ENCODE results near the gene DCDC2B.
"Not testable (repeated sequence)": the region's sequence is repeated elsewhere in the genome, so short reads cannot be mapped to it uniquely, and the experiment has no call there.

Gene DCDC2B

GRCh38 chr1:32242341-32242851 is 33.5 kb downstream of the DCDC2B start:
- no peak overlapping the region for H2AFZ ChIP-seq (ENCODE audit: low read depth, low read length)
- H3K27me3 ChIP-seq (ENCODE audit: insufficient read depth, low read length), result no peaks in the 10 kb centered on the region
- no peaks in the 10 kb centered on the region for H3K4me1 ChIP-seq (ENCODE audit: insufficient read depth, low read length)
- H3K9me3 ChIP-seq (ENCODE audit: low read length), result no peaks in the 10 kb centered on the region
- H3K4me3 ChIP-seq (ENCODE audit: low read length), result no peak overlapping the region
- H3K36me3 ChIP-seq (ENCODE audit: insufficient read depth, low read length), result no peaks in the 10 kb centered on the region

- Histone ChIP-seq H3K4me1 (ENCODE audit: insufficient read depth, low read length) (peaks cover 13% of the 10 kb centered on the region), H3K4me3 (ENCODE audit: low read length) (no peak within 1 kb of the TSS), H3K9me3 (ENCODE audit: low read length) (no peaks in the 10 kb centered on the region), H3K27me3 (ENCODE audit: insufficient read depth, low read length) (no peaks in the 10 kb centered on the region), H3K36me3 (ENCODE audit: insufficient read depth, low read length) (no peaks in the 10 kb centered on the region), H2AFZ (ENCODE audit: low read depth, low read length) (no peak within 1 kb of the TSS)
Observed at GRCh38 chr1:32246888-32247273, 38.0 kb downstream of the DCDC2B start, which contains the start of gene FAM167B. TSS of gene FAM167B (plus strand) at chr1:32247222. CDS start at chr1:32247422, 200 bp downstream.

- H3K9me3 ChIP-seq (ENCODE audit: low read length), result no peaks in the 10 kb centered on the region
- H3K27me3 ChIP-seq (ENCODE audit: insufficient read depth, low read length), result no peaks in the 10 kb centered on the region
- no peak overlapping the region for H3K4me3 ChIP-seq (ENCODE audit: low read length)
- no peak overlapping the region for H2AFZ ChIP-seq (ENCODE audit: low read depth, low read length)
- peaks cover 13% of the 10 kb centered on the region for H3K4me1 ChIP-seq (ENCODE audit: insufficient read depth, low read length)
- H3K36me3 ChIP-seq (ENCODE audit: insufficient read depth, low read length), result no peaks in the 10 kb centered on the region
Observed at GRCh38 chr1:32247452-32247851, 38.6 kb downstream of the DCDC2B start.

- Histone ChIP-seq H2AFZ (ENCODE audit: low read depth, low read length) (no peak overlapping the region), H3K27me3 (ENCODE audit: insufficient read depth, low read length) (no peaks in the 10 kb centered on the region), H3K4me1 (ENCODE audit: insufficient read depth, low read length) (peaks cover 13% of the 10 kb centered on the region), H3K4me3 (ENCODE audit: low read length) (no peak overlapping the region), H3K36me3 (ENCODE audit: insufficient read depth, low read length) (no peaks in the 10 kb centered on the region), H3K9me3 (ENCODE audit: low read length) (no peaks in the 10 kb centered on the region)
Observed at GRCh38 chr1:32247983-32248889, 39.3 kb downstream of the DCDC2B start.

- Histone ChIP-seq H3K9me3 (ENCODE audit: low read length) (no peaks in the 10 kb centered on the region), H3K27me3 (ENCODE audit: insufficient read depth, low read length) (no peaks in the 10 kb centered on the region), H2AFZ (ENCODE audit: low read depth, low read length) (peak overlapping the region; percentile 66), H3K4me3 (ENCODE audit: low read length) (peak overlapping the region; percentile 22), H3K4me1 (ENCODE audit: insufficient read depth, low read length) (peaks cover 13% of the 10 kb centered on the region), H3K36me3 (ENCODE audit: insufficient read depth, low read length) (no peaks in the 10 kb centered on the region)
Observed at GRCh38 chr1:32249831-32250525, 41.1 kb downstream of the DCDC2B start.

- H2AFZ ChIP-seq (ENCODE audit: low read depth, low read length), result peak within 1 kb of the TSS; percentile 66
- no peaks in the 10 kb centered on the region for H3K9me3 ChIP-seq (ENCODE audit: low read length)
- H3K36me3 ChIP-seq (ENCODE audit: insufficient read depth, low read length), result no peaks in the 10 kb centered on the region
- H3K27me3 ChIP-seq (ENCODE audit: insufficient read depth, low read length), result no peaks in the 10 kb centered on the region
- H3K4me3 ChIP-seq (ENCODE audit: low read length), result no peak within 1 kb of the TSS
- H3K4me1 ChIP-seq (ENCODE audit: insufficient read depth, low read length), result peaks cover 13% of the 10 kb centered on the region
Observed at GRCh38 chr1:32250893-32251716, 42.2 kb downstream of the DCDC2B start, which contains the start of gene LCK. TSS of gene LCK (plus strand) at chr1:32251265. CDS start at chr1:32274330, 23,065 bp downstream.

- no peaks in the 10 kb centered on the region for H3K9me3 ChIP-seq (ENCODE audit: low read length)
- H3K27me3 ChIP-seq (ENCODE audit: insufficient read depth, low read length), result no peaks in the 10 kb centered on the region
- no peak overlapping the region for H3K4me3 ChIP-seq (ENCODE audit: low read length)
- no peak overlapping the region for H2AFZ ChIP-seq (ENCODE audit: low read depth, low read length)
- peaks cover 5% of the 10 kb centered on the region for H3K4me1 ChIP-seq (ENCODE audit: insufficient read depth, low read length)
- no peaks in the 10 kb centered on the region for H3K36me3 ChIP-seq (ENCODE audit: insufficient read depth, low read length)
Observed at GRCh38 chr1:32255072-32256071, 46.5 kb downstream of the DCDC2B start.

GRCh38 chr1:32256473-32257226 is 47.8 kb downstream of the DCDC2B start:
- no peaks in the 10 kb centered on the region for H3K9me3 ChIP-seq (ENCODE audit: low read length)
- no peak overlapping the region for H3K4me3 ChIP-seq (ENCODE audit: low read length)
- no peaks in the 10 kb centered on the region for H3K27me3 ChIP-seq (ENCODE audit: insufficient read depth, low read length)
- no peak overlapping the region for H2AFZ ChIP-seq (ENCODE audit: low read depth, low read length)
- no peaks in the 10 kb centered on the region for H3K36me3 ChIP-seq (ENCODE audit: insufficient read depth, low read length)
- H3K4me1 ChIP-seq (ENCODE audit: insufficient read depth, low read length), result no peaks in the 10 kb centered on the region

GRCh38 chr1:32257227-32257508 is 48.3 kb downstream of the DCDC2B start:
- H3K4me1 ChIP-seq (ENCODE audit: insufficient read depth, low read length), result no peaks in the 10 kb centered on the region
- no peak overlapping the region for H2AFZ ChIP-seq (ENCODE audit: low read depth, low read length)
- H3K9me3 ChIP-seq (ENCODE audit: low read length), result no peaks in the 10 kb centered on the region
- H3K27me3 ChIP-seq (ENCODE audit: insufficient read depth, low read length), result no peaks in the 10 kb centered on the region
- no peak overlapping the region for H3K4me3 ChIP-seq (ENCODE audit: low read length)
- no peaks in the 10 kb centered on the region for H3K36me3 ChIP-seq (ENCODE audit: insufficient read depth, low read length)

- H3K4me3 ChIP-seq (ENCODE audit: low read length); H3K9me3 ChIP-seq (ENCODE audit: low read length); H3K36me3 ChIP-seq (ENCODE audit: insufficient read depth, low read length); H2AFZ ChIP-seq (ENCODE audit: low read depth, low read length); H3K27me3 ChIP-seq (ENCODE audit: insufficient read depth, low read length); H3K4me1 ChIP-seq (ENCODE audit: insufficient read depth, low read length): not testable (repeated sequence)
Observed at GRCh38 chr1:32263236-32263593, 54.3 kb downstream of the DCDC2B start.

- no peak overlapping the region for H2AFZ ChIP-seq (ENCODE audit: low read depth, low read length)
- H3K27me3 ChIP-seq (ENCODE audit: insufficient read depth, low read length), result no peaks in the 10 kb centered on the region
- no peaks in the 10 kb centered on the region for H3K4me1 ChIP-seq (ENCODE audit: insufficient read depth, low read length)
Observed at GRCh38 chr1:32263744-32264143, 54.9 kb downstream of the DCDC2B start.

More at GRCh38 chr1:32263744-32264143, 54.9 kb downstream of the DCDC2B start:
- Histone ChIP-seq H3K4me3 (ENCODE audit: low read length) (no peak overlapping the region), H3K36me3 (ENCODE audit: insufficient read depth, low read length) (no peaks in the 10 kb centered on the region), H3K9me3 (ENCODE audit: low read length) (no peaks in the 10 kb centered on the region)

All from neuron (in vitro differentiated cells).